OCI-LY1 (cell line): Measurements from ENCODE around the gene MRPL49.

Source experiments
- H2AFZ ChIP-seq: fragments of 200-600 bp; sonication (generic), shearing (Covaris generic); 2 replicates; pipeline ENCODE4 v1.6.0; 2014; ENCODE audit warnings: antibody characterized with exemption, mild to moderate bottlenecking, low read length
- H3F3A ChIP-seq: fragments of 200-600 bp; sonication (generic), shearing (Covaris generic); 2 replicates; pipeline ENCODE4 v1.6.0; 2014; ENCODE audit warnings: mild to moderate bottlenecking, antibody characterized with exemption, low read length, moderate library complexity; ENCODE audit not compliant: insufficient read depth
- H3K27ac ChIP-seq: fragments of 200-600 bp; sonication (generic); 2 replicates; pipeline ENCODE4 v1.5.1; 2014; ENCODE audit warnings: low read length, mixed run types, mild to moderate bottlenecking, low read depth; ENCODE audit not compliant: poor library complexity, severe bottlenecking
- H3K27me3 ChIP-seq: fragments of 200-600 bp; sonication (generic); 2 replicates; pipeline ENCODE4 v1.6.0; 2014; ENCODE audit warnings: antibody characterized with exemption, mild to moderate bottlenecking, low read length, moderate library complexity; ENCODE audit not compliant: insufficient read depth
- H3K36me3 ChIP-seq: fragments of 200-600 bp; sonication (generic); 2 replicates; pipeline ENCODE4 v1.6.1; 2014; ENCODE audit warnings: mild to moderate bottlenecking, antibody characterized with exemption, low read length, moderate library complexity, mixed read lengths; ENCODE audit not compliant: insufficient read depth
- H3K4me1 ChIP-seq: fragments of 200-600 bp; sonication (generic); 2 replicates; pipeline ENCODE4 v1.5.1; 2014; ENCODE audit warnings: mild to moderate bottlenecking, low read length, moderate library complexity; ENCODE audit not compliant: insufficient read depth, severe bottlenecking
- H3K4me2 ChIP-seq: fragments of 200-600 bp; sonication (generic), shearing (Covaris generic); 2 replicates; pipeline ENCODE4 v1.6.1; 2014; ENCODE audit warnings: low read length
- H3K4me3 ChIP-seq: fragments of 200-600 bp; sonication (generic); 2 replicates; pipeline ENCODE4 v1.5.1; 2014; ENCODE audit warnings: low read length, low read depth, mild to moderate bottlenecking, mixed read lengths; ENCODE audit not compliant: poor library complexity, severe bottlenecking
- H3K79me2 ChIP-seq: fragments of 200-600 bp; shearing (Covaris generic); 2 replicates; pipeline ENCODE4 v1.6.1; 2016; ENCODE audit warnings: mixed run types, low read length, mixed read lengths; ENCODE audit not compliant: insufficient read depth
- H3K9ac ChIP-seq: fragments of 200-600 bp; sonication (generic), shearing (Covaris generic); 2 replicates; pipeline ENCODE4 v1.6.1; 2014; ENCODE audit warnings: mild to moderate bottlenecking, low read length, mixed read lengths
- H3K9me2 ChIP-seq: fragments of 200-600 bp; sonication (generic), shearing (Covaris generic); 2 replicates; pipeline ENCODE4 v1.6.1; 2014; ENCODE audit warnings: low read depth, mild to moderate bottlenecking, low read length, mixed read lengths
- H3K9me3 ChIP-seq: fragments of 200-600 bp; shearing (Covaris generic); 2 replicates; pipeline ENCODE4 v1.6.1; 2014; ENCODE audit warnings: low read length, mixed read lengths
- H4K20me1 ChIP-seq: fragments of 200-600 bp; sonication (generic), shearing (Covaris generic); 2 replicates; pipeline ENCODE4 v1.6.0; 2016; ENCODE audit warnings: mild to moderate bottlenecking, low read length; ENCODE audit not compliant: insufficient read depth
- CTCF ChIP-seq: fragments of 200-600 bp; sonication (generic), shearing (Covaris generic); IDR thresholded peaks from 2 replicates; pipeline ENCODE4 v1.5.1; 2017; ENCODE audit warnings: mild to moderate bottlenecking, antibody characterized with exemption, low read length, moderate library complexity, mixed read lengths
- EZH2 ChIP-seq: fragments of 200-600 bp; sonication (generic), shearing (Covaris generic); IDR thresholded peaks from 2 replicates; pipeline ENCODE4 v1.8.0; 2017; ENCODE audit warnings: borderline replicate concordance, mixed run types, mild to moderate bottlenecking, antibody characterized with exemption, low read length, moderate library complexity, mixed read lengths

The MRPL49 gene

DNA sequence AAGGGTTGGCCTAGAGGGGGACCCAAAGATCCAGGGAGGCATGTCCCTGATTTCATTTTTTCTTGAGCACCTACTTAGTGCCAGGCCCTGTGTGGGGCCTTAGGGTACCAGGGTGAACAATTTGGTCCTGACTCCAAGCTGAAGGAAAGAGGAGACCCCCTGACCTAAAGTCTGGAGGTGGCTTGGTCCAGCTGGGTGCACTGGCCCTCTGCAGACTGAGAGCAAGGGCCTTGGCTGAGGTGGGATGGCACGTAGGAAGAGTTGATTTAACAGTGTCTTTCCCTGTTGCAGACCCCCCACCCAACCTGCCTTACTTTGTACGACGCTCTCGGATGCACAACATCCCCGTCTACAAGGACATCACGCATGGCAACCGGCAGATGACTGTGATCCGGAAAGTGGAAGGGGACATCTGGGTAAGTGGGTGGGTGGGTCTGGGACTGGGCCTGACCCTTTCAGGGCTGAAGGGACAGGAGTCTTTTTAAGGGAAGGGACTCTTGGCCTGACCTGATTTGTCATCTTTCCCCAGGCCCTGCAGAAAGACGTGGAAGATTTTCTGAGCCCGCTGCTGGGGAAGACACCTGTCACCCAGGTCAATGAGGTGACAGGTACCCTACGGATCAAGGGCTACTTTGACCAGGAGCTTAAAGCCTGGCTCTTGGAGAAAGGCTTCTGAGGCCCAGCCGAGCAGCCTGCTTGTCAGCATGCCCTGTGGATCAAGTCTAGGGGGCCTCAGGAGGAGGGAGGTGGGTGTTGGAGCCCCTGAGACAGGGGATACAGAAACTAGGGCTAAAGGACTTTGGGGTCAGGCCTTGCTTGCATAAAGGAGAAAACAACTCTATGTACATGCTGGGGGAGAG is 3.3 kb downstream of the MRPL49 start:
- Histone ChIP-seq H3K4me1 (peaks cover 29% of the 10 kb centered on the region), H3K9me3 (no peaks in the 10 kb centered on the region), H3F3A (peaks cover 23% of the 10 kb centered on the region; the same call in 1 of the 2 replicates), H3K4me2 (no peak overlapping the region), H3K27me3 (no peaks in the 10 kb centered on the region), H4K20me1 (no peaks in the 10 kb centered on the region), H3K9ac (no peak overlapping the region), H3K4me3 (no peak overlapping the region), H3K27ac (no peak overlapping the region), H3K9me2 (no peaks in the 10 kb centered on the region), H3K36me3 (peaks cover 81% of the 10 kb centered on the region), H2AFZ (no peak overlapping the region), H3K79me2 (peaks cover 19% of the 10 kb centered on the region)
- TF ChIP-seq EZH2: no peak
- TF ChIP-seq CTCF: no peak

- Histone ChIP-seq H2AFZ (no peak overlapping the region), H3K27me3 (no peaks in the 10 kb centered on the region), H3K4me2 (no peak overlapping the region), H3K9me2 (no peaks in the 10 kb centered on the region), H3F3A (peaks cover 23% of the 10 kb centered on the region; the same call in 1 of the 2 replicates), H3K4me3 (no peak overlapping the region), H3K9ac (no peak overlapping the region), H3K9me3 (no peaks in the 10 kb centered on the region), H3K27ac (peak overlapping the region; percentile 43), H3K36me3 (peaks cover 81% of the 10 kb centered on the region), H4K20me1 (no peaks in the 10 kb centered on the region), H3K4me1 (peaks cover 33% of the 10 kb centered on the region), H3K79me2 (peaks cover 7% of the 10 kb centered on the region)
- TF ChIP-seq CTCF (no peak), EZH2 (no peak)
These were observed 4.6 kb downstream of the MRPL49 start for GRCh38 chr11:65126624-65127274.

DNA sequence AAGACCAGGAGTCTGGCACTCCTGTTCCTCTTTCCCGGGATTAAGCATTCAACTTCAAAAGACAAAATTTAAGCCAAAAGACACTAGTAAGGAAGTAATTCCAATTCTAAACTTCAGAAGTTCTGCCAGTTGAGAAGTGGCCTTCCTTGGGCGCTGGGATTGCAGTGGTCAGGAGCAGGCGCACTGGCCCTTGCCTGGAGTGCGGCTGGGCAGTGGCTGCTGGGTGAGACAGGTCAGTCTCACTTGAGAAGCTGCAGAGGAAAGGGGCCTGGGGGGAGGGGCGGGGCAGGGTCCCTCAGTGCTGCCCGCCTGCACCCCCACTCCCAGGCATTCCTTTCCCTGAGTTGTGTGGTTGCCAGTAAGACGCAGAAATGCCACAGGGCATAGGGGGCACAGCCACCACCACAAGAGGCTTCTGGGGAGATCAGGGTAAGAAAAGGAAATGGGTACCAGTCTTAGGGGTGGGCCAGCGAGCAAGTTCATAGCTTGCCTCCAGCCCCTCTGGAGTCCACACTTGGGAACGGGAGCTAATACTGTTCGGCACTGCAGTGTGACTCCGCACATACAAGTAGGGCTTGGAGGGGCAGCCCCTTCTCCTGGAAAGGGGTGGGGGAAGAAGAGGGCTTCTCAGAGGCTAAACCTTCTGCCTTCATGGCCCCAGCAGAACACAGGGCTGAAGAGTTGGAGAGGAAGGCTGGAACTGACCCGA is 5.5 kb downstream of the MRPL49 start:
- H3K9ac ChIP-seq: no peak overlapping the region
- no peaks in the 10 kb centered on the region for H3K27me3 ChIP-seq
- H3F3A ChIP-seq: peaks cover 23% of the 10 kb centered on the region; the same call in 1 of the 2 replicates
- TF ChIP-seq CTCF: no peak
- no peak for TF ChIP-seq EZH2
- H4K20me1 ChIP-seq: no peaks in the 10 kb centered on the region
- H3K36me3 ChIP-seq: peaks cover 87% of the 10 kb centered on the region
- no peak overlapping the region for H2AFZ ChIP-seq
- peaks cover 41% of the 10 kb centered on the region for H3K4me1 ChIP-seq
- peaks cover 6% of the 10 kb centered on the region for H3K79me2 ChIP-seq
- peak overlapping the region; percentile 99 for H3K27ac ChIP-seq
- H3K9me3 ChIP-seq: no peaks in the 10 kb centered on the region
- H3K9me2 ChIP-seq: no peaks in the 10 kb centered on the region
- H3K4me3 ChIP-seq: no peak overlapping the region
- H3K4me2 ChIP-seq: no peak overlapping the region
